MG63 (cell line): ENCODE measurements around the gene NBPF3. TPM values are rescaled to one million over a fixed set of nuclear protein-coding genes. Genes with fewer than 3 reads are reported as not detected.
"Not testable (repeated sequence)": the region's sequence is repeated elsewhere in the genome, so short reads cannot be mapped to it uniquely, and the experiment has no call there.

Experiments used
- DNase-seq: peaks from one replicate; pipeline ENCODE4 v3.0.0-alpha.2; 2020
- H3K27me3 ChIP-seq: fragments of 250-450 bp; sonication (Bioruptor Pico); 2 replicates; pipeline ENCODE4 v1.5.1; 2020; ENCODE audit warnings: mild to moderate bottlenecking, moderate library complexity
- H3K36me3 ChIP-seq: fragments of 250-450 bp; sonication (Bioruptor Pico); 2 replicates; pipeline ENCODE4 v1.5.1; 2020; ENCODE audit warnings: mild to moderate bottlenecking, moderate library complexity
- H3K4me3 ChIP-seq: fragments of 250-450 bp; sonication (Bioruptor Pico); 2 replicates; pipeline ENCODE4 v1.5.1; 2020; ENCODE audit warnings: mild to moderate bottlenecking, moderate library complexity
- H3K9me3 ChIP-seq: fragments of 250-450 bp; sonication (Bioruptor Pico); 2 replicates; pipeline ENCODE4 v1.5.1; 2020; ENCODE audit warnings: mild to moderate bottlenecking, moderate library complexity
- total RNA-seq: library from RNA; depleted of rRNA; stranded (reverse); fragments of >200 nt; shearing (Covaris generic); gene quantifications from 2 replicates; pipeline ENCODE4 v1.2.3, GENCODE V29; 2014; ENCODE audit warnings: low replicate concordance; rRNA removed

NBPF3 gene
- total RNA-seq: 22.4 and 25.1 TPM in 2 replicates

- Histone ChIP-seq H3K36me3 (no peaks in the 10 kb centered on the region), H3K4me3 (peak within 1 kb of the TSS; percentile 84), H3K27me3 (no peaks in the 10 kb centered on the region), H3K9me3 (no peaks in the 10 kb centered on the region)
- peak; percentile 94 for DNase-seq
These were observed at the start of gene NBPF3 for GRCh38 chr1:21439721-21440629. Gene NBPF3 (plus strand): TSS chr1:21440137. CDS start chr1:21445087, 4,950 bp downstream.

- no peaks in the 10 kb centered on the region for H3K27me3 ChIP-seq
These were observed 48.4 kb upstream of the NBPF3 start for GRCh38 chr1:21391497-21391896.

GRCh38 chr1:21392587-21393263 lies 47.2 kb upstream of the NBPF3 start:
- H3K36me3 ChIP-seq: no peaks in the 10 kb centered on the region
- no peak for DNase-seq
- H3K27me3 ChIP-seq: 0 out of 2 replicates have a peak, but pooled peaks cover 3% of the 10 kb centered on the region
- no peaks in the 10 kb centered on the region for H3K9me3 ChIP-seq
- H3K4me3 ChIP-seq: no peak overlapping the region

More at GRCh38 chr1:21391497-21391896, 48.4 kb upstream of the NBPF3 start:
- no peaks in the 10 kb centered on the region for H3K36me3 ChIP-seq
- DNase-seq: no peak
- no peak overlapping the region for H3K4me3 ChIP-seq
- no peaks in the 10 kb centered on the region for H3K9me3 ChIP-seq

GRCh38 chr1:21396516-21396915 lies 43.4 kb upstream of the NBPF3 start:
- H3K9me3 ChIP-seq: no peaks in the 10 kb centered on the region
- DNase-seq: no peak
- 0 out of 2 replicates have a peak, but pooled peaks cover 3% of the 10 kb centered on the region for H3K27me3 ChIP-seq
- H3K36me3 ChIP-seq: no peaks in the 10 kb centered on the region
- H3K4me3 ChIP-seq: no peak overlapping the region

- H3K27me3 ChIP-seq: 0 out of 2 replicates have a peak, but pooled peaks cover 3% of the 10 kb centered on the region
- H3K36me3 ChIP-seq: no peaks in the 10 kb centered on the region
- no peak for DNase-seq
- no peak overlapping the region for H3K4me3 ChIP-seq
- no peaks in the 10 kb centered on the region for H3K9me3 ChIP-seq
These were observed 42.1 kb upstream of the NBPF3 start for GRCh38 chr1:21397813-21398188.

GRCh38 chr1:21401726-21402346 lies 38.1 kb upstream of the NBPF3 start:
- not testable (repeated sequence) for H3K27me3 ChIP-seq, H3K4me3 ChIP-seq, H3K9me3 ChIP-seq, DNase-seq, H3K36me3 ChIP-seq

- DNase-seq: no peak
- no peaks in the 10 kb centered on the region for H3K36me3 ChIP-seq
- peaks cover 4% of the 10 kb centered on the region; the same call in 1 of the 2 replicates for H3K27me3 ChIP-seq
- H3K9me3 ChIP-seq: no peaks in the 10 kb centered on the region
- H3K4me3 ChIP-seq: no peak overlapping the region
These were observed 33.3 kb upstream of the NBPF3 start for GRCh38 chr1:21406659-21407058.

GRCh38 chr1:21409897-21410296 lies 30.0 kb upstream of the NBPF3 start:
- not testable (repeated sequence) for H3K27me3 ChIP-seq, H3K36me3 ChIP-seq, DNase-seq, H3K4me3 ChIP-seq, H3K9me3 ChIP-seq

- Histone ChIP-seq H3K9me3 (no peaks in the 10 kb centered on the region), H3K36me3 (no peaks in the 10 kb centered on the region), H3K4me3 (no peak overlapping the region), H3K27me3 (peaks cover 6% of the 10 kb centered on the region; the same call in 1 of the 2 replicates)
- DNase-seq: no peak
These were observed 25.9 kb upstream of the NBPF3 start for GRCh38 chr1:21414015-21414414.

GRCh38 chr1:21420378-21420777 lies 19.6 kb upstream of the NBPF3 start:
- H3K4me3 ChIP-seq, H3K9me3 ChIP-seq, DNase-seq, H3K27me3 ChIP-seq, H3K36me3 ChIP-seq: not testable (repeated sequence)

GRCh38 chr1:21421307-21421706 lies 18.6 kb upstream of the NBPF3 start:
- not testable (repeated sequence) for H3K27me3 ChIP-seq, H3K9me3 ChIP-seq, H3K4me3 ChIP-seq, DNase-seq, H3K36me3 ChIP-seq

- not testable (repeated sequence) for H3K27me3 ChIP-seq, H3K9me3 ChIP-seq, H3K36me3 ChIP-seq, H3K4me3 ChIP-seq
- DNase-seq: peak; percentile 47
These were observed 12.0 kb upstream of the NBPF3 start for GRCh38 chr1:21427798-21428480.

GRCh38 chr1:21428481-21429073 lies 11.4 kb upstream of the NBPF3 start:
- not testable (repeated sequence) for H3K36me3 ChIP-seq, H3K27me3 ChIP-seq, H3K4me3 ChIP-seq, DNase-seq, H3K9me3 ChIP-seq

GRCh38 chr1:21429210-21429609 lies 10.7 kb upstream of the NBPF3 start:
- not testable (repeated sequence) for H3K27me3 ChIP-seq, DNase-seq, H3K9me3 ChIP-seq, H3K4me3 ChIP-seq, H3K36me3 ChIP-seq

GRCh38 chr1:21430875-21431274 lies 9.1 kb upstream of the NBPF3 start:
- not testable (repeated sequence) for H3K27me3 ChIP-seq, DNase-seq, H3K36me3 ChIP-seq, H3K4me3 ChIP-seq, H3K9me3 ChIP-seq

- Histone ChIP-seq H3K9me3 (no peaks in the 10 kb centered on the region), H3K4me3 (no peak overlapping the region), H3K36me3 (no peaks in the 10 kb centered on the region), H3K27me3 (no peaks in the 10 kb centered on the region)
- no peak for DNase-seq
These were observed 5.5 kb upstream of the NBPF3 start for GRCh38 chr1:21434394-21434793.
